HEK293T (cell line): Measurements from ENCODE around the gene MLANA.

ENCODE experiments used
- CTCF ChIA-PET: fragments of 350-600 bp; formaldehyde crosslinking; extraction: SDS; loops from one replicate; lab custom pipeline; 2021; ENCODE audit warnings: antibody characterized with exemption, inconsistent platforms; lab: Yijun Ruan, JAX
- POLR2A ChIA-PET: fragments of 350-600 bp; formaldehyde crosslinking; extraction: SDS; loops from one replicate; lab custom pipeline; 2020; ENCODE audit warnings: antibody characterized with exemption, inconsistent platforms; lab: Yijun Ruan, JAX
- DNase-seq: peaks from one replicate; pipeline ENCODE4 v3.0.0; 2012; ENCODE audit warnings: mixed read lengths; ENCODE audit errors: extremely low spot score
- ARNT ChIP-seq: fragments of 450-650 bp; IDR thresholded peaks from 2 replicates; pipeline ENCODE4 v1.6.1; 2017; ENCODE audit warnings: mild to moderate bottlenecking
- BHLHE40 ChIP-seq: fragments of 450-650 bp; IDR thresholded peaks from 2 replicates; pipeline ENCODE4 v1.6.1; 2016; ENCODE audit warnings: mild to moderate bottlenecking, moderate library complexity, borderline replicate concordance
- CTBP1 ChIP-seq: fragments of 450-650 bp; IDR thresholded peaks from 2 replicates; pipeline ENCODE4 v1.6.1; 2016; ENCODE audit warnings: borderline replicate concordance
- ELF4 ChIP-seq: fragments of 450-650 bp; IDR thresholded peaks from 2 replicates; pipeline ENCODE4 v1.6.1; 2017; ENCODE audit warnings: antibody characterized with exemption
- FOXA1 ChIP-seq: fragments of 450-650 bp; IDR thresholded peaks from 2 replicates; pipeline ENCODE4 v1.6.1; 2016; ENCODE audit warnings: mild to moderate bottlenecking
- FOXK2 ChIP-seq: fragments of 450-650 bp; IDR thresholded peaks from 2 replicates; pipeline ENCODE4 v1.6.1; 2016; ENCODE audit warnings: mild to moderate bottlenecking
- FOXM1 ChIP-seq: fragments of 450-650 bp; IDR thresholded peaks from 2 replicates; pipeline ENCODE4 v1.6.1; 2017; ENCODE audit warnings: mild to moderate bottlenecking, borderline replicate concordance
- HDGF ChIP-seq: fragments of 450-650 bp; IDR thresholded peaks from 2 replicates; pipeline ENCODE4 v1.6.1; 2017; ENCODE audit warnings: antibody characterized with exemption, borderline replicate concordance
- L3MBTL2 ChIP-seq: fragments of 450-650 bp; conservative IDR thresholded peaks from 2 replicates; pipeline ENCODE4 v1.6.1; 2016; ENCODE audit warnings: mild to moderate bottlenecking
- LEF1 ChIP-seq: fragments of 450-650 bp; IDR thresholded peaks from 2 replicates; pipeline ENCODE4 v1.6.1; 2017; ENCODE audit warnings: mild to moderate bottlenecking, borderline replicate concordance
- NFRKB ChIP-seq: fragments of 450-650 bp; IDR thresholded peaks from 2 replicates; pipeline ENCODE4 v1.6.1; 2016; ENCODE audit warnings: mild to moderate bottlenecking, moderate library complexity
- PKNOX1 ChIP-seq: fragments of 450-650 bp; IDR thresholded peaks from 2 replicates; pipeline ENCODE4 v1.6.1; 2016
- SP1 ChIP-seq: fragments of 450-650 bp; IDR thresholded peaks from 2 replicates; pipeline ENCODE4 v1.6.1; 2017
- SUZ12 ChIP-seq: fragments of 450-650 bp; IDR thresholded peaks from 2 replicates; pipeline ENCODE4 v1.6.1; 2016; ENCODE audit warnings: mild to moderate bottlenecking
- TARDBP ChIP-seq: fragments of 450-650 bp; IDR thresholded peaks from 2 replicates; pipeline ENCODE4 v1.6.1; 2016
- ZNF384 ChIP-seq: fragments of 450-650 bp; IDR thresholded peaks from 2 replicates; pipeline ENCODE4 v1.6.1; 2016

MLANA gene

GRCh38 chr9:5869315-5870019, 21.2 kb upstream of the MLANA start:
- DNase-seq: peak; percentile 33
- no peak for TF ChIP-seq NFRKB
- no peak for TF ChIP-seq SUZ12
- no peak for TF ChIP-seq FOXA1
- TF ChIP-seq ELF4: no peak
- no peak for TF ChIP-seq ZNF384
- no peak for TF ChIP-seq FOXK2
- TF ChIP-seq BHLHE40: no peak
- no peak for TF ChIP-seq SP1
- TF ChIP-seq CTBP1: no peak
- ChIA-PET POLR2A (no interaction called here), CTCF (interaction anchor here (0.6 kb wide), 1 partner anchor 927 kb away, joined by 3 read pairs; no protein-coding TSS in a partner anchor)

GRCh38 chr9:5870020-5870339, 20.7 kb upstream of the MLANA start:
- TF ChIP-seq SP1: no peak
- TF ChIP-seq HDGF: no peak
- no peak for TF ChIP-seq BHLHE40
- no peak for TF ChIP-seq FOXK2
- no peak for TF ChIP-seq LEF1
- no peak for TF ChIP-seq ZNF384
- TF ChIP-seq L3MBTL2: no peak
- ChIA-PET POLR2A (no interaction called here), CTCF (no interaction called here)
- DNase-seq: no peak

GRCh38 chr9:5870691-5871090, 20.0 kb upstream of the MLANA start:
- POLR2A ChIA-PET: no interaction called here

GRCh38 chr9:5871785-5872184, 18.9 kb upstream of the MLANA start:
- ChIA-PET CTCF (interaction anchor here (0.7 to 0.9 kb wide), 2 partner anchors 8 to 15 kb away, joined by 3 read pairs; no protein-coding TSS in a partner anchor), POLR2A (no interaction called here)
- no peak for DNase-seq
- TF ChIP-seq ELF4 (no peak), SP1 (no peak), HDGF (no peak), FOXA1 (no peak)

More at GRCh38 chr9:5870691-5871090, 20.0 kb upstream of the MLANA start:
- DNase-seq: no peak
- TF ChIP-seq SUZ12: no peak
- TF ChIP-seq FOXM1: no peak
- no peak for TF ChIP-seq L3MBTL2
- TF ChIP-seq HDGF: no peak
- no peak for TF ChIP-seq SP1
- TF ChIP-seq ELF4: no peak
- TF ChIP-seq ARNT: no peak
- no peak for TF ChIP-seq TARDBP
- TF ChIP-seq CTBP1: no peak
- TF ChIP-seq BHLHE40: no peak
- TF ChIP-seq FOXK2: no peak
- TF ChIP-seq FOXA1: no peak
- TF ChIP-seq PKNOX1: no peak
- no peak for TF ChIP-seq ZNF384
- CTCF ChIA-PET: no interaction called here

- DNase-seq: no peak
- POLR2A ChIA-PET: no interaction called here
- TF ChIP-seq NFRKB (no peak), ARNT (no peak)
- CTCF ChIA-PET: no interaction called here
Observed at GRCh38 chr9:5872511-5872910, 18.2 kb upstream of the MLANA start.

- POLR2A ChIA-PET: no interaction called here
- CTCF ChIA-PET: no interaction called here
- DNase-seq: no peak
- TF ChIP-seq NFRKB (no peak), PKNOX1 (no peak), SP1 (no peak), L3MBTL2 (no peak), ELF4 (no peak), BHLHE40 (no peak), LEF1 (no peak), CTBP1 (no peak), TARDBP (no peak), ZNF384 (no peak), FOXA1 (no peak), FOXK2 (no peak), SUZ12 (no peak), FOXM1 (no peak), HDGF (no peak), ARNT (no peak)
Observed at GRCh38 chr9:5873439-5873838, 17.2 kb upstream of the MLANA start.

GRCh38 chr9:5874048-5874447, 16.6 kb upstream of the MLANA start:
- CTCF ChIA-PET: no interaction called here
- TF ChIP-seq FOXM1 (no peak), HDGF (no peak), SP1 (no peak), NFRKB (no peak), TARDBP (no peak), CTBP1 (no peak), LEF1 (no peak), ARNT (no peak), PKNOX1 (no peak), SUZ12 (no peak), BHLHE40 (no peak), ELF4 (no peak), L3MBTL2 (no peak), FOXA1 (no peak), ZNF384 (no peak), FOXK2 (no peak)
- DNase-seq: no peak
- POLR2A ChIA-PET: no interaction called here
